GM20431 (cell line): ENCODE measurements around the gene MTNR1A.

Experiments
- in situ Hi-C: fragments of 300-500 bp; cut with MseI, MboI; formaldehyde crosslinking; loops from one replicate; pipeline ENCODE4 v1.15.0; 2020; ENCODE audit warnings: low sequenced_read_pairs; ENCODE audit not compliant: unreplicated experiment

Gene MTNR1A

GRCh38 chr4:186554914-186555827 is at the start of gene MTNR1A:
Gene MTNR1A (minus strand): TSS chr4:186555567. CDS start chr4:186555365, 202 bp downstream.
- in situ Hi-C loops: no loop called here

- in situ Hi-C loops: no loop called here
Observed at GRCh38 chr4:186604124-186604807, 48.9 kb upstream of the MTNR1A start.

- in situ Hi-C loops: no loop called here
Observed at GRCh38 chr4:186602978-186603377, 47.6 kb upstream of the MTNR1A start.

GRCh38 chr4:186599483-186599882 is 44.1 kb upstream of the MTNR1A start:
- in situ Hi-C loops: loop anchor here (25.0 kb wide), 1 partner anchor 312 kb away; no protein-coding TSS in a partner anchor

- in situ Hi-C loops: loop anchor here (25.0 kb wide), 1 partner anchor 311 kb away; no protein-coding TSS in a partner anchor
Observed at GRCh38 chr4:186598686-186599085, 43.3 kb upstream of the MTNR1A start.

- in situ Hi-C loops: loop anchor here (25.0 kb wide), 1 partner anchor 310 kb away; no protein-coding TSS in a partner anchor
Observed at GRCh38 chr4:186596850-186597390, 41.6 kb upstream of the MTNR1A start.

- in situ Hi-C loops: loop anchor here (25.0 kb wide), 1 partner anchor 309 kb away; no protein-coding TSS in a partner anchor
Observed at GRCh38 chr4:186596346-186596745, 41.0 kb upstream of the MTNR1A start.

- in situ Hi-C loops: loop anchor here (25.0 kb wide), 1 partner anchor 306 kb away; no protein-coding TSS in a partner anchor
Observed at GRCh38 chr4:186593587-186593973, 38.2 kb upstream of the MTNR1A start.

- in situ Hi-C loops: loop anchor here (25.0 kb wide), 1 partner anchor 306 kb away; no protein-coding TSS in a partner anchor
Observed at GRCh38 chr4:186592966-186593586, 37.7 kb upstream of the MTNR1A start.

GRCh38 chr4:186592445-186592844 is 37.1 kb upstream of the MTNR1A start:
- in situ Hi-C loops: loop anchor here (25.0 kb wide), 1 partner anchor 305 kb away; no protein-coding TSS in a partner anchor

GRCh38 chr4:186591651-186592050 is 36.3 kb upstream of the MTNR1A start:
- in situ Hi-C loops: loop anchor here (25.0 kb wide), 1 partner anchor 304 kb away; no protein-coding TSS in a partner anchor

GRCh38 chr4:186588503-186588902 is 33.1 kb upstream of the MTNR1A start:
- in situ Hi-C loops: loop anchor here (25.0 kb wide), 1 partner anchor 301 kb away; no protein-coding TSS in a partner anchor

GRCh38 chr4:186587416-186588018 is 32.1 kb upstream of the MTNR1A start:
- in situ Hi-C loops: loop anchor here (25.0 kb wide), 1 partner anchor 300 kb away; no protein-coding TSS in a partner anchor

- in situ Hi-C loops: loop anchor here (25.0 kb wide), 1 partner anchor 299 kb away; no protein-coding TSS in a partner anchor
Observed at GRCh38 chr4:186586205-186586604, 30.8 kb upstream of the MTNR1A start.

- in situ Hi-C loops: loop anchor here (25.0 kb wide), 1 partner anchor 298 kb away; no protein-coding TSS in a partner anchor
Observed at GRCh38 chr4:186584912-186585311, 29.5 kb upstream of the MTNR1A start.

- in situ Hi-C loops: loop anchor here (25.0 kb wide), 1 partner anchor 294 kb away; no protein-coding TSS in a partner anchor
Observed at GRCh38 chr4:186581421-186581820, 26.1 kb upstream of the MTNR1A start.

GRCh38 chr4:186580669-186581068 is 25.3 kb upstream of the MTNR1A start:
- in situ Hi-C loops: loop anchor here (25.0 kb wide), 1 partner anchor 293 kb away; no protein-coding TSS in a partner anchor

GRCh38 chr4:186570193-186570996 is 15.0 kb upstream of the MTNR1A start:
- in situ Hi-C loops: no loop called here
